NCI-H1417 treated with DMSO at 0.1 percent for 48 hours (cell line): Measurements from ENCODE around the gene ARMC8.

Experiments
- DNase-seq: peaks from one replicate; lab custom pipeline; 2025; lab: John Stamatoyannopoulos, UW

ARMC8 gene

GRCh38 chr3:138197524-138197923, 10.4 kb downstream of the ARMC8 start:
- no peak for DNase-seq

DNA sequence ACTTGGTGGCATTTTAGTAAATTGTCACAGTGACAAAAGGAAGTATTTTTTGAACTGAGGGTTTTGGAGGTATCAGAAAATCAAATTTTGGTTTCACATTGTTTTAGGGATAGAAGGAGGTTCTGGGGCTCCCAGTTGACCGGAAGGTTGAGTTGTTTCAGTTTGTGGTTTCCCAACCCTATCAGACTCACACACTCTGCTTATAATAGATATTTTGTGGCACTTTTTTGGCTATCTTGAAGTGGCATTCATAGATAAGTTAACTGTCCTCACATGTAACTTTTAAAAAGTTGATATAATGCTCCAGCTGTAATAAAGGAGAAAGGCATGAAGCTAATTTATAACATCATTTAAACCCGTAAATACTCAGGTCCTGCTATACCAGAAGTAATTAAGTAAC, 12.8 kb downstream of the ARMC8 start:
- no peak for DNase-seq

GRCh38 chr3:138200424-138200823, 13.3 kb downstream of the ARMC8 start:
- DNase-seq = no peak

GRCh38 chr3:138202945-138203701, 16.0 kb downstream of the ARMC8 start:
- DNase-seq = no peak

DNA sequence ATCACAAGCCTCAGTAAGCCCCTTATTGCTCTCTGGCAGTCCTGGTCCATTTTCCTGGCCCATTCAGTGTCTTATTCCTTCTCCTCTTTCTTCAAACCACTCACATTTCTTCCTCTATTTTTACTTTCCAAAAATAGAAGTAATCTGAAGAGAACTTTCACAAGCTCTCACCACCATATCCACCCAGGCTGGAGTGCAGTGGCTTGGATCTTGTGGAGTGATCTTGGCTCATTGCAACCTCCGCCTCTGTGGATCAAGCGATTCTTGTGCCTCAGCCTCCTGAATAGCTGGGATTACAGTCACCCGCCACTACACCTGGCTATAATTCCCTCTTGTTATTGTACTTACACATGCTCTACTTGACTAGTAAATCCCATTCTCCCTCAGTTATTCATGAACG, 16.8 kb downstream of the ARMC8 start:
- no peak for DNase-seq

GRCh38 chr3:138205527-138205926, 18.4 kb downstream of the ARMC8 start:
- DNase-seq = no peak

DNA sequence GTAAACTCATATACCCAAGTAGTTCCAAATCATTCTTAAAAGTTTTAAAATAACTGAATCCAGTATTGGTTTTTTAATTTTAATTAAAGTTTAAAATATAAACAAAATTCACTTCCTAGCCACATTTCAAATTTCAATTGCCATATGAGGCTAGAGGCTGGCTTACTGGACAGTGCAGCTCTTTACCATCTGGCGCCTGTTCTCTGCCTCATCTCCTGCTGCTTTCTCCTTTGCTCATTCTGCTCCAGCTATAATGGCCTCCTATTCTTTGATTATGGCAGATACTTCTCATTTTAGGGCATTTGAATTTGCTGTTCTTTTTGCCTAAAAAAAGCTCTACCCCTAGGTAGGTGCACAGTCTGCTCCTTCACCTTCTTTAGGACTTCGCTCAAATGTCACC, 19.1 kb downstream of the ARMC8 start:
- no peak for DNase-seq

GRCh38 chr3:138210528-138210927, 23.4 kb downstream of the ARMC8 start:
- DNase-seq = no peak

DNA sequence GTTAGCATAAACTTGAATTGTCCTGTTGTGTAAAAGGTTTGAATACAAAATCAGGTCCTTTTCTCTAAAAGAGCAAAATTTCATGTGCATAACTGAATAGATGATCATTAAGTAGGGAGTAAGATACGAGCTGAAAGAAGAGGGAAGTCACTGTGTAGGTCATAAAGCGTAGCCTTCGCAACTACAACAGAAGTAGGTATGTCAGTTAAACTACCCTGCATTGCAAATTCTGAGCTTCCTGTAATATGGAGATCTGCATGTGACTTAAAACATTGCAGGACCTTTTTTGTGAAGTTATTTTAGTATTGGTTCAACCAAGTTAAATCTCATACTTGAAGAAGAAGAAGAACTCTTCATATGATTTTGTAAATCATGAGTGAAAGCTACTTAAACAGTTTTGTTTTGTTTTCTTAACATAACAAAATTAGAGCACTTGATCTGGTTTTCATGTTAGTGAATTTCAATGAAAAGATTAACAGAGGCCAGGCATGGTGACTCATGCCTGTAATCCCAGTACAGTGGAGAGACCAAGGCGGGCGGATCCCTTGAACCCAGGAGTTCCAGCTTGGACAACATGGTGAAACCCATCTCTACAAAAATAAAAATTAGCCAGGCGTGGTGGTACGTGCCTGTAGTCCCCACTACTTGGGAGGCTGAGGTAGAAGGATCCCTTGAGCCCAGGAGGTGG, 26.4 kb downstream of the ARMC8 start:
- DNase-seq = no peak

GRCh38 chr3:138219255-138219654, 32.2 kb downstream of the ARMC8 start:
- DNase-seq = no peak

GRCh38 chr3:138220242-138220641, 33.1 kb downstream of the ARMC8 start:
- DNase-seq = no peak

GRCh38 chr3:138220788-138221187, 33.7 kb downstream of the ARMC8 start:
- no peak for DNase-seq

GRCh38 chr3:138222131-138222941, 35.2 kb downstream of the ARMC8 start:
- no peak for DNase-seq

DNA sequence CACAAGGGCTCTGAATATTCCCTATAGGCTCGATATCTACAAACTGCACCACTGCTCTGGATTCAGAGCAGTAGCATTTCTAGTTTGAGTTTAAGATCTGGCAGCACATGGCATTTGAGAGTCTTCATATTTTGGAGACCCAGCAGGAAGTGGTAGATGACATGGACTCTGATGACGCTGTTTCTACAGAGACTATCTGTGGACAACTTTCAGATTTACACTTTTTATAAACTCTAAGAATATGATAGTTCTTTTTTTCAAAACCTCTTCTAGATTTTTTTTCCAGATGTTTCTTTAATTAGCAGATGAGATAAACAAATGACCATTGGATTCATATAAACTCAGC, 35.8 kb downstream of the ARMC8 start:
- no peak for DNase-seq

DNA sequence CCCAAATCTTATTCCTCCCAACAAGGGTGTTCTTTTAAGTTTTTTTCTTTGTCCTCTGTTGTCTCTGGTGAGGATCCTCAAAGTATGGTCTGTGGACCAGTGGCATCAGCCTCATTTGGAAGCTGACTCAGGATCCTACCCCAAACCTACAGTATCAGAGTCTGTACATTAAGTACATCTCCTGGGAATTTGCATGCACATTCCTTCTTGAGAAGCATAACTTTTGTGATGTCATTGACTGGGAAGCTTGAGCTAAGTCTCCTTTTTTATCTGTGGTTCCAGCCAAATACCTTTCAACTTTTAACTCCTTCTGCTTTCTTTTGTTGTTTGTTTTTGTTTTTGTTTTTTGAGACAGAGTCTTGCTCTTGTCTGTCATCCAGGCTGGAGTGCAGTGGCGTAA, 40.5 kb downstream of the ARMC8 start:
- DNase-seq = no peak

DNA sequence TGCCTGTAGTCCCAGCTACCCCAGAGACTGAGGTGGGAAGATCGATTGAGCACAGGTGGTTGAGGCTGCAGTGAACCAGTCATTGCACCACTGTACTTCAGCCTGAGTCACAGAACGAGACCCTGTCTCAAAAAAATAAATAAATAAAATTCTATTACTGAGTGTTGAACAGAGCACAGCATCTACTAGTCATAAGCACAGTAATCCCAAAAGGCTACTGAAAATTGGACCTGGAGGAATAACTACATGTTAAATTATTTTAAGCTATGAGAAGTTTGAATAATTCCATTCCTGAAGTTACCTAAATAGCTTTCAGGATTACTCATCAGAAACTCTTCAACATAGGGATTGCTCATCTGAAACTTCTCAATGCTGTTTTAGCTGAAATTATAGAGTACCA, 43.4 kb downstream of the ARMC8 start:
- no peak for DNase-seq

DNA sequence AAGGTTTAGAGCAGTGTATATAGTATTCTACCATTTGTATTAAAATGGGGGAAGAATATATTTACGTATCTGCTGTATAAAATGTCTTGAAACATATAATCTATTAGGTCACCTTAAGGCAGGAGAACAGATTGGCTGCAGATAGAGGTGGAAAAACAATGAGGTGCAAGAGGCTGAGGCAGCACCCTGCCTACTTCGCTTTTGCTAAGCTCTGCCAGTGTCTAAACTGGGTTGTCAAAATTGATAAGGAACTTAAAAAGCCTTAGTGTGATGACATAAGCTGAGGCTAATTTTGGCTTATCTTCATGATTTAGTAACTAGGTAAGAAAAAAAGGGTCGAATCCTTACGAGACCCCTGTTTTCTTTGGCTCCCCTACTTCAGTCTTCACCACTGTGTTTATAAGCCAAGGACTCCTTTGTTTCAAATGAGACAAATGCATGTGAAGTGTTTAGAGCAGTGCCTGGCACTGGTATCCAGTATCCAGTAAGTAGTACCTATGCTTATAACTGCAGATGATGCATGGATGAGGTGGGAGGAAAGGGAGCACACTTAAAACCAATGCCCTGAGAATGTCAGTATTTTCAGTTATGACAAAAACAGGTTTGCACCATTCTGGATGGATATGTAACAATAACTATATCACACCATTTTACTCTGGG, 45.7 kb downstream of the ARMC8 start:
- DNase-seq = no peak

- no peak for DNase-seq
Measured at GRCh38 chr3:138234401-138235179, 47.5 kb downstream of the ARMC8 start.

- no peak for DNase-seq
Measured at GRCh38 chr3:138238711-138239110, 51.6 kb downstream of the ARMC8 start.

DNA sequence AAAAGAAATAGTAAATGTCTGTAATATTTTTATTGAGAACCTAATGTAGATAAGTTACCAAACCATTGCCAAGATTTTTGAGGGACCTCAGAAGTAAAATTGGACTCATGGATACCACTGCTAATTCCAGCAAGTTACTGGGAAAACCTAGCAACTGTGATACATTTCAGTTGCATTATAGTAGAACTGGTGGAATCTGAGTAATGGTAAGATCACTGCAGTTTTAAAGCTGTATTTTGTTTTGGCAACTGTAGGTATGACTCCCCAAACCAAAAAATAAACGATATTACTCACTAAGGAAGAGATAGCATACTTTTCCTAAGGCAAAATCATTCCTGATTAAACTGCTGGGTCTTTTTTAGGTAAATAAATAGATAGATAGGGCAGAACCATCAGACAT, 54.0 kb downstream of the ARMC8 start:
- no peak for DNase-seq

GRCh38 chr3:138241676-138242075, 54.6 kb downstream of the ARMC8 start:
- DNase-seq = no peak

DNA sequence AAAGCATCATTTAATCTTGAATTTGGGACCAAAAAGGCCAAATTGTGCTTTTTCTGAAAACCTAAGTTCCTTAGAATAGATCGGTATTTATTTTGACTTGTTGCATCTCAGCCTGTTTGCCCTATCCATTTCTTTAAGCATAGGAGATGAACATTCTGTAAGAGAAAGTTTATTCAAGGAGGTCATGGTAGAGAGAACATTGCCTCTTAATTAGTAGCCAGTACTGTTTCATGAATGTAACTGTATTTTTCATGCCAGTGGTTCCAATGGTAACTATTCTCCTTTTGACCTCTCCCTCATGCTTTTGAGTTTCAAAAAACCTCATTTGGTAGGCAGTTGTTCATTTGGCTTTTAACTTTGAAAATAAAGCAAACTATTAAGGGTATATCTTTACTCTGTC, 55.4 kb downstream of the ARMC8 start:
- no peak for DNase-seq
